Upper lobe of left lung (tissue), 4 donors: ENCODE measurements around the gene KASH5.

Source experiments
- EP300 ChIP-seq, 4 donors: sonication (generic); formaldehyde crosslinking; IDR thresholded peaks; one replicate each; pipeline ENCODE4 v1.5.1; 2017; ENCODE audit warnings: antibody characterized with exemption in 4 of 4, control low read depth in 2 of 4
- POLR2A ChIP-seq, 4 donors: fragments of 450-650 bp; IDR thresholded peaks; one replicate each; pipeline ENCODE4 v1.5.1; 2016 to 2017; ENCODE audit warnings: antibody characterized with exemption in 4 of 4, mild to moderate bottlenecking in 2 of 4
- POLR2AphosphoS5 ChIP-seq, 2 donors: sonication (generic); formaldehyde crosslinking; IDR thresholded peaks; one replicate each; pipeline ENCODE4 v1.5.1; 2017; ENCODE audit warnings: antibody characterized with exemption in 2 of 2
- TF ChIP-seq, protein P1 (sequence below), 6 experiments: fragments of 450-650 bp in 4 of 6; fragments of 200-600 bp in 2 of 6; sonication (generic) in 2 of 6; IDR thresholded peaks; one replicate each; pipeline ENCODE4 v1.5.1; 2016 to 2019; ENCODE audit warnings: antibody characterized with exemption in 6 of 6

DNA sequence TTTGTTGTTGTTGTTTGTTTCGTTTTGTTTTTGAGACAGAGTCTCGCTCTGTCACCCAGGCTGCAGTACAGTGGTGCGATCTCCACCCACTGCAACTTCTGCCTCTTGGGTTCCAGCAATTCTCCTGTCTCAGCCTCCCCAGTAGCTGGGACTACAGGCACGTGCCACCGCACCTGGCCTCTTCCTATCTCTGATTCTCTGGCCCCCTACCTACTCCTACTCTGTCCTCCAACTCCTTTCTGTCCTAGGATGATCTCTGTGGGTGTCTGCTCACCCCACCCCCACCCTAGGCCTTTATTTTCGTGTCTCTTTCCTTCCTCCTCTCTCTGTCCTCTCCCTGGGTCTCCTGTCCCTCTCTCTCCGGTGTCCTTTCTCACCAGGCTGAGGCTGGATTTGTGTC lies 62.4 kb downstream of the KASH5 start:
- TF ChIP-seq, protein P1, sequence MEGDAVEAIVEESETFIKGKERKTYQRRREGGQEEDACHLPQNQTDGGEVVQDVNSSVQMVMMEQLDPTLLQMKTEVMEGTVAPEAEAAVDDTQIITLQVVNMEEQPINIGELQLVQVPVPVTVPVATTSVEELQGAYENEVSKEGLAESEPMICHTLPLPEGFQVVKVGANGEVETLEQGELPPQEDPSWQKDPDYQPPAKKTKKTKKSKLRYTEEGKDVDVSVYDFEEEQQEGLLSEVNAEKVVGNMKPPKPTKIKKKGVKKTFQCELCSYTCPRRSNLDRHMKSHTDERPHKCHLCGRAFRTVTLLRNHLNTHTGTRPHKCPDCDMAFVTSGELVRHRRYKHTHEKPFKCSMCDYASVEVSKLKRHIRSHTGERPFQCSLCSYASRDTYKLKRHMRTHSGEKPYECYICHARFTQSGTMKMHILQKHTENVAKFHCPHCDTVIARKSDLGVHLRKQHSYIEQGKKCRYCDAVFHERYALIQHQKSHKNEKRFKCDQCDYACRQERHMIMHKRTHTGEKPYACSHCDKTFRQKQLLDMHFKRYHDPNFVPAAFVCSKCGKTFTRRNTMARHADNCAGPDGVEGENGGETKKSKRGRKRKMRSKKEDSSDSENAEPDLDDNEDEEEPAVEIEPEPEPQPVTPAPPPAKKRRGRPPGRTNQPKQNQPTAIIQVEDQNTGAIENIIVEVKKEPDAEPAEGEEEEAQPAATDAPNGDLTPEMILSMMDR (IDR thresholded peaks at IDR 0.05), result no peak
- TF ChIP-seq POLR2AphosphoS5 (IDR thresholded peaks at IDR 0.05) (no peak), POLR2A (IDR thresholded peaks at IDR 0.05) (no peak), EP300 (IDR thresholded peaks at IDR 0.05) (no peak)
